ENCODE results near the gene CAMK2G. TPM values are rescaled to one million over a fixed set of nuclear protein-coding genes. Genes with fewer than 3 reads are reported as not detected.

CAMK2G gene
- total RNA-seq, 6 experiments from 2014 or later = 8.3 to 10.7 (median 9.4) TPM

DNA sequence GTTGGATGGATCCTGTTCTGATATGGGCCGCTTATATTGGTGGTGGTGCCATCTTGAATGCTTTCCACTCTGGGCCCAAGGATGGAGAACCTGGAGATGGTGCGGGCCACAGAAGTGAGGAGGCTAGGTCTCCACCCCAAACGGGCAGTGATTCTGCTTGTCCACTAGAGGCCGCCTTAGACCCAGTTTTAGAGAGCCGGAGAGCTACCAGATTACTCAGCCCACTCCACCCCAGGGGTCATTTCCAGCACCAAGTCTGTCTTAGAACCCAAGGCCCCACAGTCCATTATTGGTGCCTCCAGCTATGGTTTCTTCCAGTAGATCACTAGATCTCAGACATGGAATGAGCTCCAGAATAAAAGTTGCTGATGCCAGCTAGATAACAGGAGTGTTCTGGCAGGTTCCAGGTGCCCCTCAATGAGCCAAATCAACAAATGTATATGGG, 11.8 kb upstream of the CAMK2G start:
- H3K4me3 ChIP-seq = no peak overlapping the region
- H3K9me3 ChIP-seq = no peaks in the 10 kb centered on the region
- WGBS (ENCODE audit: insufficient coverage, low coverage, low lambda C conversion rate, missing lambda C conversion rate) = 0% methylated on average over 5 of the region's 5 CpGs
- TF ChIP-seq, protein P1, sequence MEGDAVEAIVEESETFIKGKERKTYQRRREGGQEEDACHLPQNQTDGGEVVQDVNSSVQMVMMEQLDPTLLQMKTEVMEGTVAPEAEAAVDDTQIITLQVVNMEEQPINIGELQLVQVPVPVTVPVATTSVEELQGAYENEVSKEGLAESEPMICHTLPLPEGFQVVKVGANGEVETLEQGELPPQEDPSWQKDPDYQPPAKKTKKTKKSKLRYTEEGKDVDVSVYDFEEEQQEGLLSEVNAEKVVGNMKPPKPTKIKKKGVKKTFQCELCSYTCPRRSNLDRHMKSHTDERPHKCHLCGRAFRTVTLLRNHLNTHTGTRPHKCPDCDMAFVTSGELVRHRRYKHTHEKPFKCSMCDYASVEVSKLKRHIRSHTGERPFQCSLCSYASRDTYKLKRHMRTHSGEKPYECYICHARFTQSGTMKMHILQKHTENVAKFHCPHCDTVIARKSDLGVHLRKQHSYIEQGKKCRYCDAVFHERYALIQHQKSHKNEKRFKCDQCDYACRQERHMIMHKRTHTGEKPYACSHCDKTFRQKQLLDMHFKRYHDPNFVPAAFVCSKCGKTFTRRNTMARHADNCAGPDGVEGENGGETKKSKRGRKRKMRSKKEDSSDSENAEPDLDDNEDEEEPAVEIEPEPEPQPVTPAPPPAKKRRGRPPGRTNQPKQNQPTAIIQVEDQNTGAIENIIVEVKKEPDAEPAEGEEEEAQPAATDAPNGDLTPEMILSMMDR (IDR thresholded peaks at IDR 0.05) = peak; percentile 81 to 86 (median 84)
- TF ChIP-seq POLR2A (IDR thresholded peaks at IDR 0.05) = no peak
- intact Hi-C loops (cut with DNase I) = loop anchor here (10.0 kb wide), 2 partner anchors 59 to 209 kb away; no protein-coding TSS in a partner anchor
- H3K4me1 ChIP-seq = peaks cover 0 to 3% (median 1%) of the 10 kb centered on the region in 4 donors
- peak; percentile 65 to 74 (median 68) for DNase-seq
- no peak overlapping the region for H3K27ac ChIP-seq
- H3K27me3 ChIP-seq = no peaks in the 10 kb centered on the region
- ATAC-seq = peak; percentile 94 to 96 (median 96)
- no peaks in the 10 kb centered on the region for H3K36me3 ChIP-seq

DNA sequence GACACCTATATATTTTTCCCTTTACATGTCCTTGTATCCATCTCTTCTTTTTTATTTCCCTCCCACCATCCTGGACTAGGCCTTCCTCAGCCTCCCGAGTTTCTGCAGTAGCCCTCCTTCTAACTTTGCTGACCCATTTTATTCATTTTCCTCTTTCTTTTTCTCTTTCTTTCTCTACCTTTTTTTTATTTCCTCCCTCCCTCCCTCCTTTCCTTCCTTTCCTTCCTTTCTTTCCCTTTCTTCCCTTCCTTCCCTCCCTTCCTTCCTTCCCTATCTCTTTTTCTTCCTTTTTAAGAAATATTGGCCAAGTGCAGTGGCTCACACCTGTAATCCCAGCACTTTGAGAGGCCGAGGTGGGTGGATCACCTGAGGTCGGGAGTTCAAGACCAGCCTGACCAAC, 9.7 kb upstream of the CAMK2G start:
- Histone ChIP-seq H3K27me3 (no peaks in the 10 kb centered on the region), H3K9me3 (no peaks in the 10 kb centered on the region), H3K4me1 (peaks cover 0 to 3% (median 1%) of the 10 kb centered on the region in 4 donors), H3K4me3 (no peak overlapping the region), H3K27ac (no peak overlapping the region), H3K36me3 (no peaks in the 10 kb centered on the region)
- ATAC-seq (no peak), DNase-seq (no peak)
- TF ChIP-seq POLR2A (IDR thresholded peaks at IDR 0.05) = no peak
- TF ChIP-seq, protein P1 (IDR thresholded peaks at IDR 0.05) = no peak
- intact Hi-C loops (cut with DNase I) = loop anchor here (5.0 to 10.0 kb wide), 3 partner anchors 37 to 211 kb away; no protein-coding TSS in a partner anchor
- 47% methylated on average over 3 of the region's 3 CpGs for WGBS (ENCODE audit: insufficient coverage, low coverage, low lambda C conversion rate, missing lambda C conversion rate)

DNA sequence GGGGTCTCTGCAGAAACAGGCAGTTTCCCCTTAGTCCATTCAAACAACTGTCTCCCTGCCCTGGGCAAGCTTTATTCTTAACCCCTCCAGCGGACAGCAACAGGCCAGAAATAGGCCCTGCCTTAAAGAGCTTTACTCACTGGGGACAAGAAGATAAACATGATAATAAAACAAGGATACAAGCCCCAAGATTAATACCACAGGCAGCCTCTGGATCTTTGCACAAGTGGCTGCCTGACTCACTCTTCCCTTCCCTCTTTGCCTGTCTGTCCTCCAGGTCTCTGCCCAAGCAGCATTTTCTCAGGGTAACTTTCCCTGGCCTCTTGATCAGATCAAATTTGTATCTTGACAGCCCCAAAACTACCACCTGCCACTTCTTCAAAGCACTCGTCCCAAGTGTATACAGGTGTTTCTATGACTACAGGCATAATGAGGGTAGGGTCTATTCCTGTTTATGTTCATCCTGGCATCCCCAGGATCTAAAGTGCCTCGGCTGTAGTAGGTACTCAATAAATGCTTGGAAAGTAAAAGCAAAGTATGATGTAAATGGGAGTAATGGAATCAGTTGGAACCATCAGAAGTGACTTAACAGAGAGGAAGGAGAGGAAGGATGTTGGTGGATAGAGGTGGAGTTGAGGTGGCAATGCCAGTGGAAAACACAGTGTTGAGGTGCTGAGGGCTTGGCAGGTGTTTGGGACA, 7.0 kb upstream of the CAMK2G start:
- Histone ChIP-seq H3K27ac (no peak overlapping the region), H3K36me3 (no peaks in the 10 kb centered on the region), H3K27me3 (no peaks in the 10 kb centered on the region), H3K4me1 (peaks cover 0 to 2% (median 0%) of the 10 kb centered on the region in 4 donors), H3K9me3 (no peaks in the 10 kb centered on the region), H3K4me3 (no peak overlapping the region)
- TF ChIP-seq, protein P1 (IDR thresholded peaks at IDR 0.05) = no peak
- no peak for TF ChIP-seq POLR2A (IDR thresholded peaks at IDR 0.05)
- DNase-seq = no peak
- no peak for ATAC-seq
- intact Hi-C loops (cut with DNase I) = loop anchor here (2.0 to 10.0 kb wide), 4 partner anchors 33 to 213 kb away; no protein-coding TSS in a partner anchor
- 75% methylated on average over 2 of the region's 3 CpGs for WGBS (ENCODE audit: insufficient coverage, low coverage, low lambda C conversion rate, missing lambda C conversion rate)

DNA sequence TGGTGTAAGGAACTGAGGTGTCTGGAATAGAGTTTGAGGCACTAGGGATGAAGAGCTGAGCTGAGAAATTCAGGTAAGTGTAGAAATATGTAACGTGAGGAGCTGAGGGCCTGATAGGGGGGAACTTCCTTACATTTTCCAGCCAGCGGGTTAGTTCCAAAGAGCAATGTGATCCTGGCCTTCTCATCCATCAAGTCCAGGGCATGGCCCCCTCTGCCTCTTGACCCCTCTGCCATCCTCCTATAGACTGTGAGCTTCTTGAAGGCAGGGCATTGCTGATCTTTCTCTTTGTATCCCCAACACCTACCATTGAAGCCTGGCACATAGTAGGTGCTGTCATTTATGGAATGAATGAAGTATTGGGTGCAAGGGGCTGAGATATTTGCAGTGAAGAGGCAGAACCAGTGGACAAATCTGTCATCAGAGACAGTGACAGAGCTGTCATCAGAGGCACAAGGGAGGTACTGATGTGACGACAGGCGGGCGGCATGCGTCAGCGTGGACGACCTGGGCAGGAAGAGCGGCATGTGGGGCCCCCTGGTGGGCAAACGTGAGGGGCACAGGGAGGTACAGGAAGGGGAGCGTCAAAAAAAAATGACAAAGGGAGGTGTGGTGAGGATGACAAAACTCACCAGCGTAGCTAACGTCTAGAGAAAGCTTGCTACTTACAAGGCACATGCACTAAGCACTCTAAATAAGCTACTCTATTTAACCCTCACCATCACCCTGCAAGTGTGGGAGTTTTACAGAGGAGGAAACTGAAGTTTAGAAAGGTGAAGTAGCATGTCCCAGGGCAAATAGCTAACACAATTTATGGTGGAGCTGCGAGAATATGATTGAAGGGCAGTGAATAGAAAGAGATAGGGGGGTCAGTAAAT, 5.2 kb upstream of the CAMK2G start:
- Histone ChIP-seq H3K27me3 (no peaks in the 10 kb centered on the region), H3K4me3 (no peak overlapping the region), H3K9me3 (no peaks in the 10 kb centered on the region), H3K27ac (no peak overlapping the region), H3K36me3 (no peaks in the 10 kb centered on the region), H3K4me1 (no peaks in the 10 kb centered on the region)
- intact Hi-C loops (cut with DNase I) = loop anchor here (2.0 to 10.0 kb wide), 4 partner anchors 31 to 215 kb away; no protein-coding TSS in a partner anchor
- 14% methylated on average over 14 of the region's 14 CpGs for WGBS (ENCODE audit: insufficient coverage, low coverage, low lambda C conversion rate, missing lambda C conversion rate)
- ATAC-seq (peak; percentile 95 to 98 (median 98)), DNase-seq (peak; percentile 88 to 91 (median 90))
- TF ChIP-seq POLR2A (IDR thresholded peaks at IDR 0.05) = no peak
- TF ChIP-seq, protein P1 (IDR thresholded peaks at IDR 0.05) = peak; percentile 94 to 97 (median 96)

Measured in right lobe of liver (tissue), 6 donors.